Stomach (tissue), 9 donors: ENCODE data around the gene TPP2. TPM values are rescaled to one million over a fixed set of nuclear protein-coding genes. Genes with fewer than 3 reads are reported as not detected.

Source experiments
- DNase-seq, 2 donors: peaks; one replicate each; pipeline versions ENCODE4 v3.0.0 to v3.0.0-alpha.2; 2013 to 2019
- H3K27ac ChIP-seq, 5 donors: fragments of 200-600 bp in 4 of 5; sonication (generic) in 4 of 5; one replicate each; pipeline ENCODE4 v1.5.1; 2013 to 2019; ENCODE audit warnings: mild to moderate bottlenecking in 1 of 5, moderate library complexity in 1 of 5
- H3K27me3 ChIP-seq, 3 donors: fragments of 200-600 bp; sonication (generic); one replicate each; pipeline ENCODE4 v1.5.1; 2017 to 2019; ENCODE audit warnings: mixed run types in 1 of 3
- H3K36me3 ChIP-seq, 4 donors: fragments of 200-600 bp; sonication (generic); 1 replicate in 3 of 4; 2 replicates in 1 of 4; pipeline ENCODE4 v1.5.1; 2016 to 2019
- H3K4me1 ChIP-seq, 4 donors: fragments of 200-600 bp; sonication (generic); one replicate each; pipeline ENCODE4 v1.5.1; 2016 to 2019
- H3K4me3 ChIP-seq, 4 donors: fragments of 200-600 bp; sonication (generic) in 3 of 4; one replicate each; pipeline ENCODE4 v1.5.1; 2016 to 2019; ENCODE audit warnings: mild to moderate bottlenecking in 1 of 4
- H3K9me3 ChIP-seq, 4 donors: fragments of 200-600 bp; sonication (generic); one replicate each; pipeline ENCODE4 v1.5.1; 2016 to 2019
- EP300 ChIP-seq: sonication (generic); formaldehyde crosslinking; IDR thresholded peaks from one replicate; pipeline ENCODE4 v1.6.1; 2017; ENCODE audit warnings: antibody characterized with exemption
- POLR2A ChIP-seq, 4 donors: fragments of 450-650 bp; IDR thresholded peaks; one replicate each; pipeline ENCODE4 v1.6.1; 2016; ENCODE audit warnings: antibody characterized with exemption in 4 of 4, control low read depth in 2 of 4, mild to moderate bottlenecking in 1 of 4, moderate library complexity in 1 of 4
- POLR2AphosphoS5 ChIP-seq, 3 donors: sonication (generic); formaldehyde crosslinking; IDR thresholded peaks; one replicate each; pipeline ENCODE4 v1.6.1; 2016; ENCODE audit warnings: antibody characterized with exemption in 3 of 3
- WGBS, 5 donors: extraction: QIAGEN DNeasy Blood & Tissue Kit in 3 of 5; methylation state at CpG; one replicate each; pipeline versions ENCODE4 v1.1.5 to v1.1.7; 2013 to 2018; 5-methylcytosine and 5-hydroxymethylcytosine counted together
- intact Hi-C: fragments of 100-400 bp; cut with DNase I; formaldehyde crosslinking; loops from one replicate; pipeline ENCODE4 v1.15.1; 2023; ENCODE audit warnings: low total_unique reads
- polyA plus RNA-seq, 3 donors: library from polyadenylated mRNA; stranded (reverse); fragments of 200-250 nt; gene quantifications; one replicate each; pipeline ENCODE4 v1.2.3, GENCODE V29; 2013
- total RNA-seq, 5 donors: library from RNA; depleted of rRNA; stranded (reverse); fragments of >200 nt; gene quantifications; one replicate each; pipeline versions ENCODE4 v1.1.0 to v1.2.3, GENCODE V29; 2014 to 2016
- TF ChIP-seq, protein P1 (sequence below), 7 experiments: fragments of 450-650 bp in 4 of 7; fragments of 200-600 bp in 3 of 7; sonication (generic) in 3 of 7; IDR thresholded peaks; one replicate each; pipeline ENCODE4 v1.5.1; 2016 to 2019; ENCODE audit warnings: antibody characterized with exemption in 7 of 7, control low read depth in 2 of 7, mild to moderate bottlenecking in 1 of 7
- donor health status: healthy with polysubstance abuse.
- donor health status: Bipolar disorder and iron deficiency.
- donor health status: healthy.

TPP2 gene
- total and polyA plus RNA-seq, 8 donors = 10.1 to 103 (median 26.1) TPM

DNA sequence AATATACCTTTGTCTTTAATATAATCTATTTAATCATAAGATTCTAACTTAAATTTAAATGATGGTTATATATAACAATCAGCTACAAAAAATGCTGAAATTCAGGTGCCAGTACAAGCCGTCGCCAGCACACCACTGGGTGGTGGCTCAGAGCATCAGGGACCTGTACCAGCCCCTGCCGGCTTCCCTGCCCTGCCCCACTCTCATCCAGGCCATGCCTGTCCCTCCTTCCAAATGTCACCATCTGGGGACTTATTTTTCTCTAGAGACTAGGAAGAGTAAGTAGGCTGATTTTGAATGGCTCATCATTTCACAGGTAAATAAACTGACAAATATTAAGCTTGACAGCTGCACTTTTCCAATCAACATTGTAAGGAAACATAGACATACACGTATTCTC, 96.5 kb downstream of the TPP2 start:
- Histone ChIP-seq H3K27ac (no peak overlapping the region), H3K4me1 (no peaks in the 10 kb centered on the region), H3K9me3 (peaks cover 0 to 4% (median 0%) of the 10 kb centered on the region in 4 donors), H3K36me3 (no peaks in the 10 kb centered on the region), H3K27me3 (peaks cover 0 to 65% (median 0%) of the 10 kb centered on the region in 3 donors), H3K4me3 (no peak overlapping the region)
- WGBS, 5 donors = 82 to 88% (median 86%) methylated on average over 4 of the region's 4 CpGs
- no peak for DNase-seq
- intact Hi-C loops = no loop called here
- TF ChIP-seq EP300 = no peak
- TF ChIP-seq, protein P1, sequence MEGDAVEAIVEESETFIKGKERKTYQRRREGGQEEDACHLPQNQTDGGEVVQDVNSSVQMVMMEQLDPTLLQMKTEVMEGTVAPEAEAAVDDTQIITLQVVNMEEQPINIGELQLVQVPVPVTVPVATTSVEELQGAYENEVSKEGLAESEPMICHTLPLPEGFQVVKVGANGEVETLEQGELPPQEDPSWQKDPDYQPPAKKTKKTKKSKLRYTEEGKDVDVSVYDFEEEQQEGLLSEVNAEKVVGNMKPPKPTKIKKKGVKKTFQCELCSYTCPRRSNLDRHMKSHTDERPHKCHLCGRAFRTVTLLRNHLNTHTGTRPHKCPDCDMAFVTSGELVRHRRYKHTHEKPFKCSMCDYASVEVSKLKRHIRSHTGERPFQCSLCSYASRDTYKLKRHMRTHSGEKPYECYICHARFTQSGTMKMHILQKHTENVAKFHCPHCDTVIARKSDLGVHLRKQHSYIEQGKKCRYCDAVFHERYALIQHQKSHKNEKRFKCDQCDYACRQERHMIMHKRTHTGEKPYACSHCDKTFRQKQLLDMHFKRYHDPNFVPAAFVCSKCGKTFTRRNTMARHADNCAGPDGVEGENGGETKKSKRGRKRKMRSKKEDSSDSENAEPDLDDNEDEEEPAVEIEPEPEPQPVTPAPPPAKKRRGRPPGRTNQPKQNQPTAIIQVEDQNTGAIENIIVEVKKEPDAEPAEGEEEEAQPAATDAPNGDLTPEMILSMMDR (IDR thresholded peaks at IDR 0.05) = no peak
- TF ChIP-seq POLR2AphosphoS5 (IDR thresholded peaks at IDR 0.05) = no peak
- no peak for TF ChIP-seq POLR2A (IDR thresholded peaks at IDR 0.05)

DNA sequence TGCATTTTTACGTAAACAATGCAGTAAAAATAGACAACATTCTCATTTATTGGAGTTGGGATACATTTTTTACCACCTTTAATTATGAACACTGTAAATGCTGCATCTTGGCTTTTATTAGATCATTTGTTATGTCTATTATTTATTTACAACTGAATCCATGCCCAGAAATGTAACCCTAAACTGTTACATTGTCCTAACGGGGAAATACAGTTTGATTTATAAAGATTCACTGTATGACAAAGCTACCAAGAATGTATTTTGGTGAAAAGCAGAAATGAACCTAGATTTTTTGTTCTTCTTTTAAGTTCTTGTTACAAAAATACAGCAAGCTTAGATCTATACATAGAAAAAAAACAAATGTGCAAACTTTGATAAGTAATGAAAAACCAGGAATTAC, 97.0 kb downstream of the TPP2 start:
- H3K4me1 ChIP-seq = no peaks in the 10 kb centered on the region
- H3K4me3 ChIP-seq = no peak overlapping the region
- H3K27me3 ChIP-seq = peaks cover 0 to 63% (median 0%) of the 10 kb centered on the region in 3 donors
- intact Hi-C loops = no loop called here
- H3K36me3 ChIP-seq = no peaks in the 10 kb centered on the region
- TF ChIP-seq, protein P1 (IDR thresholded peaks at IDR 0.05) = no peak
- no peak for TF ChIP-seq EP300
- no peak for TF ChIP-seq POLR2A (IDR thresholded peaks at IDR 0.05)
- TF ChIP-seq POLR2AphosphoS5 (IDR thresholded peaks at IDR 0.05) = no peak
- DNase-seq = no peak
- H3K27ac ChIP-seq = no peak overlapping the region
- peaks cover 0 to 9% (median 4%) of the 10 kb centered on the region in 4 donors for H3K9me3 ChIP-seq
- WGBS, 5 donors = 55 to 73% (median 66%) methylated on average over 2 of the region's 2 CpGs

DNA sequence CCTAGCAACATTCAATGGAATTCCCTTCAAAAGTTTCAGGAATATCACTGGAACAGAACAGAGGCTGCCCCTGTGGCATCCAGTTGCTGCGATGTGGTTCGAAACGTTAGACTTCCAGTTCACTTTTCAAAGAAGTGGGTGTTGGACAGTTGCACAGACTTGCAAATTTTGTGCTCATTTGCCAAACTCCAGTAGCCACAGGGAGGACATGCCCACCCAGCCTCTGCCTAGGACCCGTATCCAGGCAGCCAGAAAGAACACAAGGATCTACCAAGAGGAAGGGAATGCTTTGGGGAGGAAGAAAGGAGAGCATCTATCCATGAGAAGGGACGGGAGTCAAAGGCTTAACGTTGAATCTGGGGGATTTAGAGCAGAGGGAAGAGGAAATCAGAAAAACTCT, 98.2 kb downstream of the TPP2 start, which contains the start of gene METTL21C:
Gene METTL21C, minus strand, starts transcription at position 108 of the 400 bp plus-strand sequence. CDS start 546 bp downstream, outside the sequence.
- Histone ChIP-seq H3K36me3 (no peaks in the 10 kb centered on the region), H3K4me1 (no peaks in the 10 kb centered on the region), H3K27ac (no peak within 1 kb of the TSS), H3K4me3 (no peak within 1 kb of the TSS), H3K9me3 (peaks cover 0 to 11% (median 9%) of the 10 kb centered on the region in 4 donors), H3K27me3 (peaks cover 0 to 52% (median 0%) of the 10 kb centered on the region in 3 donors)
- 71 to 85% (median 80%) methylated on average over 6 of the region's 6 CpGs for WGBS, 5 donors
- DNase-seq = no peak
- TF ChIP-seq, protein P1 (IDR thresholded peaks at IDR 0.05) = no peak
- no peak for TF ChIP-seq POLR2AphosphoS5 (IDR thresholded peaks at IDR 0.05)
- no peak for TF ChIP-seq EP300
- TF ChIP-seq POLR2A (IDR thresholded peaks at IDR 0.05) = no peak
- intact Hi-C loops = no loop called here

DNA sequence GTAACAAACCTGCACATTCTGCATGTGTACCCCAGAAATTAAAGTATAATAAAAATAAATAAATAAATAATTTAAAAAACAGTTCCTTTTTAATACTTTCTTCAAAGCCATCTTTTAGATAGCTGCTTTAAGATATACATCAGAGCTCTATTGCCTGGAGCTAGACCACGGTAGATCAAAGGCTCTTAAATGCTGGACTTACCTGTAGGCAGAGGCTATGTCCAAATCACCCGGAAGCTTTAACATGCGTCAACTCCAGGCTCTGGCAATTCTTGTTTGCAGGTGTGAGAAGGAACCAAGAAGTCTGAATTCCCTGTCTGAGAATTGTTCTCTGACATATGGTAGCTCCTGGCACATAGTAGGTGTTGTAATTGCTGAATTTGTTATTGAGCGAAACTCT, 99.7 kb downstream of the TPP2 start:
- intact Hi-C loops = no loop called here
- 82 to 86% (median 84%) methylated on average over 4 of the region's 4 CpGs for WGBS, 5 donors

More for the DNA sequence above, 99.7 kb downstream of the TPP2 start:
- no peak overlapping the region for H3K4me3 ChIP-seq
- DNase-seq = no peak
- H3K27me3 ChIP-seq = peaks cover 0 to 40% (median 0%) of the 10 kb centered on the region in 3 donors
- TF ChIP-seq EP300 = no peak
- TF ChIP-seq POLR2A (IDR thresholded peaks at IDR 0.05) = no peak
- TF ChIP-seq, protein P1 (IDR thresholded peaks at IDR 0.05) = no peak
- TF ChIP-seq POLR2AphosphoS5 (IDR thresholded peaks at IDR 0.05) = no peak
- H3K9me3 ChIP-seq = peaks cover 0 to 11% (median 9%) of the 10 kb centered on the region in 4 donors
- no peak overlapping the region for H3K27ac ChIP-seq
- H3K4me1 ChIP-seq = no peaks in the 10 kb centered on the region
- H3K36me3 ChIP-seq = no peaks in the 10 kb centered on the region
